ENCODE data around the gene FSTL1.

FSTL1 gene

DNA sequence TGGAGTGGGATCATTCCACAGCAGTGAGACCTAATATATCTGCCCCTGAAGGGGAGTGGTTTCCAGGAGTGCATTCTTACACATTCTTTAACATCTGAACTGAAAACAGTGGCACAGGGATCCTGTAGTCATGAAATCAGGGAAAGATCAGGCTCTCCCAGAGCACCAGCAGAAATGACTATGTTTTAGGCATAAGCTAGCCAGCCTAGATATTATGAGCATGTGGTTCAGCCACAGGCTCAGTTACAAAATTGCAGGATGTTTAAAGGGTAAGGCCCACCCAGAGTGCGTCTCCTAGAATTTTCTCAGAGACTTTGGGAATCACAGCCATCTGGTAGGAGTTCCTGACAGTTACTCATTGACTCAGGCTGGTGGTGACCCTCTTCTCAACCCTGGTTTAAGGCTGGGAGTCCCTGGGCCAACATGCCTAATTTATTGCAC is 20.9 kb downstream of the FSTL1 start:
- Histone ChIP-seq H3K27ac (ENCODE audit: low read depth in 2 of 2, low read length in 2 of 2) (no peak overlapping the region), H3K4me3 (ENCODE audit: low read length in 2 of 2) (no peak overlapping the region), H3K9ac (ENCODE audit: low read depth in 1 of 2, low read length in 2 of 2) (no peak overlapping the region), H3K9me3 (ENCODE audit: control insufficient read depth in 2 of 2, low read length in 2 of 2) (no peaks in the 10 kb centered on the region), H3K36me3 (ENCODE audit: control insufficient read depth in 2 of 2, insufficient read depth in 2 of 2, low read length in 2 of 2) (no peaks in the 10 kb centered on the region), H3K4me1 (ENCODE audit: control insufficient read depth in 2 of 2, insufficient read depth in 2 of 2, low read length in 2 of 2) (peaks cover 4 to 5% of the 10 kb centered on the region in 2 donors), H3K27me3 (ENCODE audit: control insufficient read depth in 2 of 2, insufficient read depth in 2 of 2, low read length in 2 of 2) (no peaks in the 10 kb centered on the region)

DNA sequence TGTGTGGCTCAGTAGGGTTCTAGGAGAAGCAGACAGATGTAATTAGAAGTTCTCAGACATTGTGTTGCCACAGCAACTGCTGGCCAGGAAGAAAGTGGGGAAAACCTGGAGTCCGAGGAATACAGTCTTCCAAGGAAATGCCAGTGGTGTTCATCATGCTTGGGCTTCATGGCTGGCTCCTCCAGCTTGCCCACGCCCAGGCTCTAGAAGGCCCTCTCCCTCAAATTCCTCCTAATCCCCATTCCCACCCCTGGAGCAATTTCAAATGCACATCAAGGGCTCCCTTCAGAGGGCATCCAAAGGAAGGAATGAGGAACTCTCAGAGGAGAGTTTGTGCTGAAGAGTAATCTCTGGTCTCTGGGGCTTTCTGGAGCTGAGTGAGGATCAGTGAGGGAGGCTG is 21.9 kb downstream of the FSTL1 start:
- H3K27ac ChIP-seq (ENCODE audit: low read depth in 2 of 2, low read length in 2 of 2): no peak overlapping the region
- H3K4me3 ChIP-seq (ENCODE audit: low read length in 2 of 2): no peak overlapping the region
- no peaks in the 10 kb centered on the region for H3K36me3 ChIP-seq (ENCODE audit: control insufficient read depth in 2 of 2, insufficient read depth in 2 of 2, low read length in 2 of 2)
- H3K9me3 ChIP-seq (ENCODE audit: control insufficient read depth in 2 of 2, low read length in 2 of 2): no peaks in the 10 kb centered on the region
- no peaks in the 10 kb centered on the region for H3K27me3 ChIP-seq (ENCODE audit: control insufficient read depth in 2 of 2, insufficient read depth in 2 of 2, low read length in 2 of 2)
- peaks cover 0 to 6% of the 10 kb centered on the region in 2 donors for H3K4me1 ChIP-seq (ENCODE audit: control insufficient read depth in 2 of 2, insufficient read depth in 2 of 2, low read length in 2 of 2)
- H3K9ac ChIP-seq (ENCODE audit: low read depth in 1 of 2, low read length in 2 of 2): no peak overlapping the region

DNA sequence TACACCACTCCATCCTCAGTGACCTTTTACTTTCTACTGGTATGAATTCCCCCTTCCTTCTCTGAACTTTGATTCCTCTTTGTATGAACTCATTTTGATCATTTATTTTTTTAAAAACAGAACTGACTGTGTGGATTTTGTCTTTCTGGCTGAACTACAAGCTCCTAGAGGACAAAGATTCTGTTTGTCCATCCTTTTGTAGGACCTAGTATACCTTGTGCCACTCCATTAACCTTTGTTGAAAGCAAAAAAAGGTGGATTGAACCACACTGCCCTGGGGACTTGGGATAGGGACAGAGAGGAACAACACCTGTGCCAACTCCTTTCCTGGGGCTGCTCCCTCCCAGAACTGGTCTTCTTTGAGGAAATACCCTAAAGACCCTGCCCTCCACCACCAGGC is 23.6 kb downstream of the FSTL1 start:
- Histone ChIP-seq H3K9ac (ENCODE audit: low read depth in 1 of 2, low read length in 2 of 2) (no peak overlapping the region), H3K36me3 (ENCODE audit: control insufficient read depth in 2 of 2, insufficient read depth in 2 of 2, low read length in 2 of 2) (no peaks in the 10 kb centered on the region), H3K4me1 (ENCODE audit: control insufficient read depth in 2 of 2, insufficient read depth in 2 of 2, low read length in 2 of 2) (peaks cover 0 to 6% of the 10 kb centered on the region in 2 donors), H3K4me3 (ENCODE audit: low read length in 2 of 2) (no peak overlapping the region), H3K27me3 (ENCODE audit: control insufficient read depth in 2 of 2, insufficient read depth in 2 of 2, low read length in 2 of 2) (no peaks in the 10 kb centered on the region), H3K27ac (ENCODE audit: low read depth in 2 of 2, low read length in 2 of 2) (no peak overlapping the region), H3K9me3 (ENCODE audit: control insufficient read depth in 2 of 2, low read length in 2 of 2) (no peaks in the 10 kb centered on the region)

DNA sequence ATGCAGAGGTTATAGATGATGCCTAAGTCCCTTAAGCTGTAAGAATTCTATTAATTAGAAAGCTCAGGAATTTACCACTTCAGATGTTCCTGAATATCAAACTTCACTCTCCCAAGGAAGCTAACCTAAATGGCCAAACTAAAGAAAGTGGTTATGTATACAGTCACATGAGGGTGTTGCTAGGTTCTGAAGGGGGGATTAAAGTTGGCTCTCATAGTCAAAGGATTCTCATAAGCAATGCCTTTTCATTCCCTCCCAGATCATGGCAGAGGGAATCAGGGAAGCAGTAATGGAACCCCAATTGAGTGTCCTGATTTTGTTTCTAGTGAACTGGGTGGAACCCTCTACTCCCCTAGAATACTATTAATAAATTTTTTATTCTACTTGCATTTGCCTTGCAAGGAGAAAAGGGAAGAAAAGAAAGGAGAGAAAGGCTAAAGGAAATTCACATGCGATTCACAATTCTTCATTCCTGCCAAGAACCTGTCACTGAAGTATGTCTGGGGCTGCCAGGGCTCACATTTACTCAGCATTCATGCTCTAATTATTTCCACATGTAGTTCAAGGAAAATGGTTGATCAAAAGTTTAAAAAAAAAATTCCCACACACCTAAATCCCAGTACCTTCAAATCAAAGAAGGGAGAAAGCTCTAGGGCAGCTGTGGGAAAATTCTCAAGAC is 25.1 kb downstream of the FSTL1 start:
- peaks cover 3 to 10% of the 10 kb centered on the region in 2 donors for H3K4me1 ChIP-seq (ENCODE audit: control insufficient read depth in 2 of 2, insufficient read depth in 2 of 2, low read length in 2 of 2)
- H3K27me3 ChIP-seq (ENCODE audit: control insufficient read depth in 2 of 2, insufficient read depth in 2 of 2, low read length in 2 of 2): no peaks in the 10 kb centered on the region

DNA sequence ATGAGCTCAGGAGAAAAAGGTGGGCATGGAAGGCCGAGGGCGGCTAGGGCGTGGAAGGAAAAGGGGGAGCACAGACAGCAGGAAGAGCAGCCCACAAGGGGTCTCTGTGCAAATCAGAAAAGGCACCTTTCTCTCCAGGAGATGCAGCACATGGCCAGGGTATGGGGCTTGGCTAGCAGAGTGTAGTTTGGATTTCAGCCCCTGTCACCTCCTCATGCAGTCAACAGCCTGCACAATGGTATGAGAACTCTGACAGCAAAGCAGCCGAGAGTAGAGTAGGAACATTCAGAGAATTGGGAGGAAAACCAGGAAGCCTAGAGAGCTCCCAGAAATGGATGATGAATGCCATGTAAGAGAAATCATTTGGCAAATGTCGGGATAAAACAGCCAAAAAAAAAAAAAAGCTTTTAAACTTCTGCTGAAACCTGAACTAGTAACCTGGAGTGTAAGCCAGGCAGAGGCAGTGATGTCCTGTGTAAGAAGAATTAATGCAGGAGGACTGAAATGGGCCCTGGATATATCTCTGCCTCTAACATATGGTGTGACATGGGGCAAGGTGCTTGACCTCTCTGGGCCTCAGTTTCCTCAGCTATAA is 25.7 kb downstream of the FSTL1 start:
- H3K27me3 ChIP-seq (ENCODE audit: control insufficient read depth in 2 of 2, insufficient read depth in 2 of 2, low read length in 2 of 2): no peaks in the 10 kb centered on the region
- H3K27ac ChIP-seq (ENCODE audit: low read depth in 2 of 2, low read length in 2 of 2): no peak overlapping the region
- H3K36me3 ChIP-seq (ENCODE audit: control insufficient read depth in 2 of 2, insufficient read depth in 2 of 2, low read length in 2 of 2): no peaks in the 10 kb centered on the region
- H3K9me3 ChIP-seq (ENCODE audit: control insufficient read depth in 2 of 2, low read length in 2 of 2): no peaks in the 10 kb centered on the region
- peaks cover 3 to 10% of the 10 kb centered on the region in 2 donors for H3K4me1 ChIP-seq (ENCODE audit: control insufficient read depth in 2 of 2, insufficient read depth in 2 of 2, low read length in 2 of 2)
- H3K4me3 ChIP-seq (ENCODE audit: low read length in 2 of 2): no peak overlapping the region
- H3K9ac ChIP-seq (ENCODE audit: low read depth in 1 of 2, low read length in 2 of 2): no peak overlapping the region

More for the DNA sequence above, 25.1 kb downstream of the FSTL1 start:
- H3K9me3 ChIP-seq (ENCODE audit: control insufficient read depth in 2 of 2, low read length in 2 of 2): no peaks in the 10 kb centered on the region
- H3K9ac ChIP-seq (ENCODE audit: low read depth in 1 of 2, low read length in 2 of 2): no peak overlapping the region
- no peak overlapping the region for H3K4me3 ChIP-seq (ENCODE audit: low read length in 2 of 2)
- no peaks in the 10 kb centered on the region for H3K36me3 ChIP-seq (ENCODE audit: control insufficient read depth in 2 of 2, insufficient read depth in 2 of 2, low read length in 2 of 2)
- H3K27ac ChIP-seq (ENCODE audit: low read depth in 2 of 2, low read length in 2 of 2): no peak overlapping the region

DNA sequence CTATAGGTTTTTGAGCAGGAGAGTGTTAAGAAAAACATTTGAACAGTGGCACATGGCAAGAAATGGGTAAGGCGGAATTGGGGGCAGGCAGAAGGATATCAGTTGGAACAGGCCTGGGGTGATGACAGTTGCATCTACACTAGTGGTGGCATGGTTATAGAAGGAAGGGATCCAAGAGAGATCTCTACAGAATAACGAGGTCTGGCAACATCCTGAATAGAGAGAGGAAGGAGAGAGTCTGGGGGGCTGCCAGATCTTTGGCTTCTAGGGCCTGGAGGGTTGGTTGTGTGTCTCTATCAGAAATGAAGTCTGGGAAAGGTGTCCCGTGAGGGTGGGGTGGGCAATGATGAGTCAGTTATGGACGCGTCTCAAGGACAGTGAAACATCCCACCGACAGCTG is 26.3 kb downstream of the FSTL1 start:
- H3K9me3 ChIP-seq (ENCODE audit: control insufficient read depth in 2 of 2, low read length in 2 of 2): no peaks in the 10 kb centered on the region
- no peak overlapping the region for H3K4me3 ChIP-seq (ENCODE audit: low read length in 2 of 2)
- no peak overlapping the region for H3K27ac ChIP-seq (ENCODE audit: low read depth in 2 of 2, low read length in 2 of 2)
- no peaks in the 10 kb centered on the region for H3K27me3 ChIP-seq (ENCODE audit: control insufficient read depth in 2 of 2, insufficient read depth in 2 of 2, low read length in 2 of 2)
- H3K4me1 ChIP-seq (ENCODE audit: control insufficient read depth in 2 of 2, insufficient read depth in 2 of 2, low read length in 2 of 2): peaks cover 3 to 10% of the 10 kb centered on the region in 2 donors
- H3K9ac ChIP-seq (ENCODE audit: low read depth in 1 of 2, low read length in 2 of 2): no peak overlapping the region
- H3K36me3 ChIP-seq (ENCODE audit: control insufficient read depth in 2 of 2, insufficient read depth in 2 of 2, low read length in 2 of 2): no peaks in the 10 kb centered on the region

DNA sequence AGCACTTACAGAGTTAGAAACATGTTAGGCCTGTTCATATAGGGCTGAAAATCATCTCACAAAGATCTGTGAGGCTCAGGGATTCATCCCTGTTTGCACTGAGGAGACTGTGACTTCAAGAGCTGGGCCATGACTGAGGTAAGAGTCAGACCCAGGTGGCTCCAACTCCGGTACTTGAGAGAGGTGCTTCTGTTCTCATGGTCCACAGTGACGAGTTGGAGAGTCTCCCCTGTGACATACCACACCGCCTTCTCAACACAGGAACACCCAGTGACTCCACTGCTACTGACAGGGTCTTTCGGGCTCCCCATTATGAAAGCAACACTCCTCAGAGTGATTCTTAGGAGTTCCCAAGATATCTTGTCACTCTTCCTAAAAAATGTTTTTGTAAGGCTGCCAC is 27.4 kb downstream of the FSTL1 start:
- Histone ChIP-seq H3K36me3 (ENCODE audit: control insufficient read depth in 2 of 2, insufficient read depth in 2 of 2, low read length in 2 of 2) (no peaks in the 10 kb centered on the region), H3K4me3 (ENCODE audit: low read length in 2 of 2) (no peak overlapping the region), H3K9ac (ENCODE audit: low read depth in 1 of 2, low read length in 2 of 2) (no peak overlapping the region), H3K4me1 (ENCODE audit: control insufficient read depth in 2 of 2, insufficient read depth in 2 of 2, low read length in 2 of 2) (peaks cover 10 to 14% of the 10 kb centered on the region in 2 donors), H3K27ac (ENCODE audit: low read depth in 2 of 2, low read length in 2 of 2) (peak overlapping the region in 1 of 2 donors; percentile 16), H3K27me3 (ENCODE audit: control insufficient read depth in 2 of 2, insufficient read depth in 2 of 2, low read length in 2 of 2) (no peaks in the 10 kb centered on the region), H3K9me3 (ENCODE audit: control insufficient read depth in 2 of 2, low read length in 2 of 2) (no peaks in the 10 kb centered on the region)

DNA sequence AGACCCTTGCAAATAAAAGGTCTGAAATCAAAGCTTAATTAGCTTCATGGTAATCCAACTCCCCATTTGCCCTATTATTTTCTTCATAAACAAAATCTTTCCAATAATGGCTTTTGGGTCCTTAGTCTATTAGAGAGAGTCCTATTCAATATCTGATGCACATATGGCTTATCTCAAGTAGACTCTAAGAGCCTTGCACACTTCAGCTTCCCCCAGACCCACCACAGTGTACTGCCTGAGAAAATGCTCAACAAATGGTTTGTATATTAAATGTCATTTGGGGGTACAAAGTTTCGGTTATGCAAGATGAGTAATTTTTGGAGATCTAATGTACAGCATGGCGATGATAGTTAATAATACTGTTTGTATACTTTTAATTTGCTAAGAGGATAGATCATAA is 28.9 kb downstream of the FSTL1 start:
- Histone ChIP-seq H3K4me3 (ENCODE audit: low read length in 2 of 2) (no peak overlapping the region), H3K36me3 (ENCODE audit: control insufficient read depth in 2 of 2, insufficient read depth in 2 of 2, low read length in 2 of 2) (no peaks in the 10 kb centered on the region), H3K9ac (ENCODE audit: low read depth in 1 of 2, low read length in 2 of 2) (no peak overlapping the region), H3K4me1 (ENCODE audit: control insufficient read depth in 2 of 2, insufficient read depth in 2 of 2, low read length in 2 of 2) (peaks cover 17 to 18% of the 10 kb centered on the region in 2 donors), H3K27ac (ENCODE audit: low read depth in 2 of 2, low read length in 2 of 2) (peak overlapping the region in 1 of 2 donors; percentile 35), H3K27me3 (ENCODE audit: control insufficient read depth in 2 of 2, insufficient read depth in 2 of 2, low read length in 2 of 2) (no peaks in the 10 kb centered on the region), H3K9me3 (ENCODE audit: control insufficient read depth in 2 of 2, low read length in 2 of 2) (no peaks in the 10 kb centered on the region)

DNA sequence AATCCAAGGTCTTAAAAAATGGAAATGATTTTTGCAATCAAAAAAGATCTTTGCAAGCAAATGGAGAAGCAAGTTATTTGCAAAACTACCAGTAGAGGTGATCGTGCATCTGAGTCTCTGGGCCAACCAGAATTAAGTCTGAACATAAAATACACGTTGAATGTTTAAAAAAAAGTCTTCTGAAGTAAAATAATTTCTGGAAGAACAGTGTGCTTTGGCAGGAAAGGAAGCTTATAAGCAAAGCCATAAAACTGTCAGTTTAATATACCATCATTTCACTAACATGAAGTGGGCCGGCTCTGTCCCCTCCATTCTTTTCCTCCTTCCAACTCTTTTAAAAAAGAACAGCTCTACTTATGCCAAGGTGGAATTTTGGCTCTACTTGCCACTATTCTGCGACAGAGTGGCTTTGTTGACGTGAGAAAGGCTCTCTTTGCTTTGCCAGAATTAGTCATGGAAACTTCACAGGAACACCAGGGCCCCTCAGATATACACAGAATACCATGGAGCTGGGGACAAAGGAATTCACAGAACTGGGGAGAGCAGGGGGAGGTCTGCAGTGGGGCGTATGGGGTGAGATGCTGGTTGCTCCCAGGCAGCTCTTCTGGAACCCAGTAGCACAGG is 29.8 kb downstream of the FSTL1 start:
- no peaks in the 10 kb centered on the region for H3K9me3 ChIP-seq (ENCODE audit: control insufficient read depth in 2 of 2, low read length in 2 of 2)
- H3K27ac ChIP-seq (ENCODE audit: low read depth in 2 of 2, low read length in 2 of 2): peak overlapping the region; percentile 66 to 75
- no peaks in the 10 kb centered on the region for H3K27me3 ChIP-seq (ENCODE audit: control insufficient read depth in 2 of 2, insufficient read depth in 2 of 2, low read length in 2 of 2)
- H3K9ac ChIP-seq (ENCODE audit: low read depth in 1 of 2, low read length in 2 of 2): no peak overlapping the region
- H3K4me1 ChIP-seq (ENCODE audit: control insufficient read depth in 2 of 2, insufficient read depth in 2 of 2, low read length in 2 of 2): peaks cover 18 to 20% of the 10 kb centered on the region in 2 donors
- no peak overlapping the region for H3K4me3 ChIP-seq (ENCODE audit: low read length in 2 of 2)
- H3K36me3 ChIP-seq (ENCODE audit: control insufficient read depth in 2 of 2, insufficient read depth in 2 of 2, low read length in 2 of 2): no peaks in the 10 kb centered on the region

DNA sequence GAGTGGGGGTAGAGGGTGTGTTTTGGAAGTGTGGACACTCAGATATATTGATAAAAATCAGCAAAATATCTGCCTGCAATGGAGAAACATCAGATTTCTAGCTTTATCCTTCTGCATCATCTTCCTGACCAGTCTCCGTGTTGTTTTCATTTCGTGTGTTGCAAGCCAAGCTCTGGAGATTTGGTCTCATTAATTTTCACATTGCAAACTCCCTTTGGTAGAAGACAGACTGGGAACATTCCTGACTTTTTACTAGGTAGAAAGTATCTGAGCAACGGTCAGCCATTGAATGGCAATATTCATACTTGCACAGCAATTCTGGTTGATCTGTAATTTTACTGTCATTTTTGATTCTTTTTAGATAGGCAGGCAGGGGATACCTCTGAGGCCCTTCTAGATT is 30.4 kb downstream of the FSTL1 start:
- H3K4me1 ChIP-seq (ENCODE audit: control insufficient read depth in 2 of 2, insufficient read depth in 2 of 2, low read length in 2 of 2): peaks cover 17 to 20% of the 10 kb centered on the region in 2 donors
- H3K27me3 ChIP-seq (ENCODE audit: control insufficient read depth in 2 of 2, insufficient read depth in 2 of 2, low read length in 2 of 2): no peaks in the 10 kb centered on the region
- H3K36me3 ChIP-seq (ENCODE audit: control insufficient read depth in 2 of 2, insufficient read depth in 2 of 2, low read length in 2 of 2): no peaks in the 10 kb centered on the region
- no peak overlapping the region for H3K4me3 ChIP-seq (ENCODE audit: low read length in 2 of 2)
- H3K9ac ChIP-seq (ENCODE audit: low read depth in 1 of 2, low read length in 2 of 2): no peak overlapping the region
- peak overlapping the region; percentile 44 to 66 for H3K27ac ChIP-seq (ENCODE audit: low read depth in 2 of 2, low read length in 2 of 2)
- H3K9me3 ChIP-seq (ENCODE audit: control insufficient read depth in 2 of 2, low read length in 2 of 2): no peaks in the 10 kb centered on the region
